Activated gamma-delta T cell treated with anti-CD3 and anti-CD28 coated beads, Interleukin-2, amount 50 U/mL, for 16 hours (primary cell): ENCODE data around the gene DUSP18.
"Not testable (repeated sequence)": the region's sequence is repeated elsewhere in the genome, so short reads cannot be mapped to it uniquely, and the experiment has no call there.

Experiments used
- DNase-seq: peaks from one replicate; pipeline ENCODE4 v3.0.0-alpha.2; 2020; ENCODE audit warnings: low read depth

Gene DUSP18

DNA sequence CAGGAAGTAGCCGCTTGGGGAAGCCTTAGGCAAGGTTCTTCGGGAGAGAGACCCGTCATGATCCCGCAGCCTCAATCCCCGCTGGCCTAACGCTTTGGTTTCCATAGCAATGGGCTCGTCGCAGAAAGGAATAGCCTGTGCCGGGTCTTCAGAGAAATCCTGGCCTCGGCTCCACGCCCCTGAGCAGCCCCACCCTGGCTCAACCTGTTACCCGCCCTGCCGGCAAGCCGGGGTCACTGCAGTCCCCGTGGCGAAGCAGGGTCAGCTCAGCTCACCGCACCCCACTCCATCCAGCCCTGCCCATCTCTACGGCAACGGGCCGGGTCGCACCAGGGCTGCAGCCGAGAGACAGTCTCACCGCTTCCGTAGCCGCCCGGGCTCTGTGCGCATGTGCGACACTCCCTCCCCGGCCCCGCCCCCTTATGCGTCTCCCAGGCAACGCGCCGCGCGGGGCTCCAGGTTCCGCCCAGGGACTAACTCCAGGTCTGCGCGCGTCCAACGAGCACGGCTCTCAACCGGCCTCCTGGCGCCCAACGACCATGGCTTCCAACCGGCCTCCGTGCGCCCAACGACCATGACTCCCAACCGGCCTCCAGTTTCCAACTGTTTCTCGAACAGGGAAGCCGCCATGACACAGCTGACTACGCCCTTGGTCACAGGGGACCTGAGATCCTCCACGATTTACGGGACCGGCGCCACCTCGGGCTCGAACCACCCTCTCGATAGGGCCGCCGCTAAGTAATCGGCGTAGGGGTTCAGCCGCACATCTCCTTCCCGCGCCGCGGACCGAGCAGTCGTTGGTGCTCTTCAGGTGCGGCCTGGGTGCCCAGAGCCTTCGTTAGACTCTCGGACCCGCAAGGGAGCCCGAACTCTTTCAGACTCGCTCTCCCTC is at the start of gene DUSP18:
Gene DUSP18, minus strand, starts transcription at position 382 of the 892 bp plus-strand sequence. CDS start 3,872 bp downstream, outside the sequence.
- peak; percentile 91 for DNase-seq

- DNase-seq, result no peak
These were observed 46.4 kb upstream of the DUSP18 start for GRCh38 chr22:30714062-30714461.

DNA sequence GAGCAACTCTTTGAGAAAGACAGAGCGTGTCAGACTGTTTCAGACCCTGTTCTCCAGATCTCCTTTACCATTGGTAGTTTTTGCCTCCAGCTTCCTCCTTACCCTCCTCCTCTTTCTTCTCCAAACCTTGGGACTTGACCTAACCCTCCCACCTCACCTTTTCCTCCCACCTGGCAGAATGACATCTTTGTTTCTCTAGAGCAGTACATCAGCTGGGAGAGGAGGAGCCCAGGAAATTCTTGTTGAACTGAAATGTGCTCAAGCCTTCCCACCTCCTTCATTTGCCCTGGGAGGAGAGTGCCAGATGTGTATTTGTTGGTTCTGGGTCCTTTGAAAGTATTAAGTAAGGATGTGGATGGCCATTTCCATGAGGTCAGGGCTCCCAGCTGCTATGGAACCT is 44.4 kb upstream of the DUSP18 start:
- DNase-seq, result no peak

DNA sequence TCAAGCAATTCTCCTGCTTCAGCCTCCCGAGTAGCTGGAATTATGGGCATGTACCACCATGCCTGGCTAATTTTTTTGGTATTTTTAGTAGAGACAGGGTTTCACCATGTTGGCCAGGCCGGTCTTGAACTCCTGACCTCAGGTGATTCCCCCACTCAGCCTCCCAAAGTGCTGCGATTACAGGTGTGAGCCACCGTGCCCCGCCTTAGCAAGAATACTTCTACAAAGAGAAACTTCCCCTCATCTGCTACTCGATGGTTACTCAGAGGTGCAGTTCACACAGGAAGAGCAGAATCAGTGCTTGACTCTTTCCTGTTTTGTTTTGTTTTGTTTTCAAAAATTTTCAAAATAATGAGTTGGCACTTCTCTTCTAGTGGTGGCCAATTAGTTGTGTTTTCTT is 42.3 kb upstream of the DUSP18 start:
- not testable (repeated sequence) for DNase-seq

- DNase-seq, result no peak
These were observed 38.3 kb upstream of the DUSP18 start for GRCh38 chr22:30705710-30706651.

- DNase-seq, result no peak
These were observed 37.3 kb upstream of the DUSP18 start for GRCh38 chr22:30704978-30705377.

- DNase-seq, result no peak
These were observed 35.2 kb upstream of the DUSP18 start for GRCh38 chr22:30702856-30703255.

GRCh38 chr22:30701872-30702271 is 34.2 kb upstream of the DUSP18 start:
- no peak for DNase-seq

DNA sequence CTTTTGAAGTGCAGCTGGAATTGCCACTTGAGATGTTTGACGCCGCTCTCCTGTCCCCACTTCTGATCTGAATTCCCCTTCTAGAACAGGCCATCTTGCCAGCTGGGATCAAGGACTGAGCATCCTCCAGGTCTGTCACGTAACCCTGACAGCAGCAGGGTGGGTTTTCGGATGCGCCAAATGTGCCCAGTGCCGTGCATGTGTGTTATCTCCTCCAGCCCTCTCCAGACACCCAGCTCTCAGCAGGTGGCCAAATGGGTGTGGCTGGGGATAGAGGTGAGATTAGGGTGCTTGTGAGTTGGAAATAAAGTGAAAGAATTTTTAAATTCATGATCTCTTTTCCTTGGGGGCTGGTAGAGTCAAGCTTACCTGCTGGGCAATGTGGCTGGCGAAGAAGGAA is 30.3 kb upstream of the DUSP18 start:
- no peak for DNase-seq

- DNase-seq, result no peak
These were observed 28.4 kb upstream of the DUSP18 start for GRCh38 chr22:30695871-30696655.

DNA sequence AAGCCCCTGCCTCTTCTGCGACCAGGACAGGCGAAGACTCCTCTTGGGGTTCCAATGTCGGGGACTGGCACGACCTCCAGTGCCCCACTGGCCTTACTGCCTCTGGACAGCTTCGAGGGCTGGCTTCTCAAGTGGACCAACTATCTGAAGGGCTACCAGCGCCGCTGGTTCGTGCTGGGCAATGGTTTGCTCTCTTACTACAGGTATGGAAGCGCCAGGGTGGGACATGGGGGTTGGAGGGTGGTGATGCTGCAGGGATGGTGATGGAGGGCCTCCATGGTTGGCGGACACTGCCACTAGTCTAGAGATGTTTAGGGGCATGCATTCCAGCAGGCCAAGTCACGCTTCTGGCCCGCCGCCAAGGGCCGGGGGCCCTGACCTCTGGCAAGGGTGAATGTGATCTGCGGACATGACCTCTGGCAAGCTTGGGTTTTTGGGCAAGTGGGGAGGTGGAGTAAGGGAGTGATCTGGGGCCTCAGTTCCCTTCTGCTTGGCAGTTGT is 27.7 kb upstream of the DUSP18 start:
- no peak for DNase-seq

DNA sequence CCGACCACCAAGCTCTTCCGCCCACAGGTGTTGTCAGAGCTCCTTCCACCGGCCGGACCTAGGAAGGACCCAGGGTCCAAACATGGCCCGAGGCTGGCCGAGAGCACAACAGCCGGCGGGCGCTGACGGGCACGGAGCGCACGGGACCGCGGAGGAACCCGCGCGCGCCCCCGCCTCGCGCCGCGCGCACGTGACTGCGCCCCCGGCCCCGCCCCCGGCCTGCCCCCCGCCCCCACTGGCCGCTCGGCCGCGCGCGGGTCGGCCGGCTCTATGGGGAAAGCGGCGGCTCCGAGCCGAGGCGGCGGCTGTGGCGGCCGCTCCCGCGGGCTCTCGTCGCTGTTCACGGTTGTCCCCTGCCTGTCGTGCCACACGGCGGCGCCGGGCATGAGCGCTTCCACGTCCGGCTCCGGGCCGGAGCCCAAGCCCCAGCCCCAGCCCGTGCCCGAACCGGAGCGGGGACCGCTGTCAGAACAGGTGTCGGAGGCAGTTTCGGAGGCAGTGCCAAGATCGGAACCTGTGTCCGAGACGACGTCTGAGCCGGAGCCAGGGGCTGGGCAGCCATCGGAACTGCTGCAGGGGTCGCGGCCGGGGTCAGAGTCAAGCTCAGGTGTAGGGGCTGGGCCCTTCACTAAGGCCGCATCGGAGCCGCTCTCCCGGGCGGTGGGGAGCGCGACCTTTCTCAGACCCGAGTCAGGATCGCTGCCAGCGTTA is 27.1 kb upstream of the DUSP18 start, which contains the start of gene OSBP2:
Gene OSBP2, plus strand, starts transcription at position 235 of the 711 bp plus-strand sequence. Its CDS starts 36 bp downstream, at position 271.
- DNase-seq, result no peak

GRCh38 chr22:30694171-30694639 is 26.5 kb upstream of the DUSP18 start:
- peak; percentile 33 for DNase-seq

- DNase-seq, result no peak
These were observed 23.5 kb upstream of the DUSP18 start for GRCh38 chr22:30691204-30691603.

- no peak for DNase-seq
These were observed 21.9 kb upstream of the DUSP18 start for GRCh38 chr22:30689622-30690021.

DNA sequence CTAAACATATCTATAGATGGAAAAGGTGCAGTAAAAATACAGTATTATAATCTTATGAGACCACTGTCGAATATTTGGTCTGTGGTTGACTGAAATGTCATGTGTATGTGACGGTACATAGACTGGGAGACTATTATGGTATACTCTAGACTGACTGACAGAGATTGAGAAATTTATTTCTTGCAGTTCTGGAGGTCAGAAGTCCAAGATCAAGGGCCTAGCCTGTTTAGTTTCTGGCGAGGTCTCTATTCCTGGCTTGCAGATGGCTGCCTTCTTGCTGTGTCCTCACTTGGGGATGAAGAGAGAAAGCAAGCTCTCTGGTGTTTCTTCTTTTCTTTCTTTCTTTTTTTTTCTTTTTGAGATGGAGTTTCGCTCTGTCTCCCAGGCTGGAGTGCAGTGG is 19.7 kb upstream of the DUSP18 start:
- DNase-seq, result no peak

GRCh38 chr22:30685178-30685577 is 17.5 kb upstream of the DUSP18 start:
- DNase-seq, result no peak

DNA sequence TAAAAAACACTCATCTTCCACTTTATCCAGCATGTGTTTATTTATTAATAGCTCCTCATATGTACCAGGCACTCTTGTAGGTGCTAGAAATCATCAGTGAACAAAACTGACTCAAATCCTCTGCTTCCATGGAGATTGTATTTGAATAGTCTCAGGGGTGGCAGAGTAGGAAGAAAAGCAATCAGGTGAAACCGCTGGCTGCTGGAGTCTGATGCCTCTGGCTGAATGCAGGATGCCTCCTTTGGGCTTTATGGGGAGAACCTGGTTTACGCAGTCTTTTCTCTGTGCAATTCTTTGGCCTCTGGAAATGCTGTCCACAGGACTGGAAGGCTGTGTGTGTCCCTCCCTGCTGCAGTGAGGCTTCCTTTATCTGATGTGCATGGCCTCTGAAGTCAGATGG is 14.2 kb upstream of the DUSP18 start:
- DNase-seq, result no peak

DNA sequence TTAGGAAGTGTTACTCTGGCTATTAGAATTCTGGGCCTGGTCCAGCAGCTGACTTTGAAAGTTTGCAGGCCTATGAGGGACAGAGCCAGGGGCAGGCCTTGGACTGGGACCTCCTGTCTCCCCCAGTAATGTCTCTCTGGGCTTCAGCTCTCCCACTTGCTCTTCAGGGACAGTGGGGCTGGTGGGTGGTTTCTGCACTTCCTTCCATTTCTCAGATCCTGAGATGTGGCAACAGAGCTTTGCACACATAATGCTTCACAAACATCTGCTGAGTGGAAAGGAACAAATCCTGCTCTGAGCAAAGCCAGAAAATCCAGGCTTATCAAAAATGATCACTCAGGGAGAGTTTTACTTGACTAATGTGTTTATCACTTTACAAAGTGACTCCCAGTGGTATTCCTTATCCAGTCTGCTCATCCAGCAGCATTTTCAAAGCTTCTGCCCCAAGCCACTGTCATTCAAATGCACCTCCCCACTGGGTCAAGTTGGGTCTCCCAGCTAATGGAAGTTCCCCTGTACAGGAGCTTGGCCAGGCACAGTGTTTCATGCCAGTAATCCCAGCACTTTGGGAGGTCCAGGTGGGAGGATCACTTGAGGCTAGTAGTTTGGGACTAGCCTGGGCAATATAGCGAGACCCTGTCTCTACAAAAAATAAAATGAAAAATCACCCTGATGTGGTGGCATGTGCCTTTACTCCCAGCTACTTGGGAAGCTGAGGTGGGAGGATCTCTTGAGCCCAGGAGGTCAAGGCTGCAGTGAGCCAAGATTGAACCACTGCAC is 13.5 kb upstream of the DUSP18 start:
- DNase-seq, result no peak
